WTC11 (cell line): Measurements from ENCODE around the gene MRPL34. TPM values are rescaled to one million over a fixed set of nuclear protein-coding genes. Genes with fewer than 3 reads are reported as not detected.

ENCODE experiments used
- ATAC-seq: fragments of 200-7000 bp; cut with Tn5 transposase; 2 replicates; pipeline ENCODE4 v1.10.0; 2021; ENCODE audit warnings: mild to moderate bottlenecking, moderate library complexity
- CTCF ChIA-PET: fragments of 300-600 bp; sonication (Branson Sonifier 250); formaldehyde crosslinking; loops from one replicate; lab custom pipeline; 2021; ENCODE audit warnings: antibody characterized with exemption; lab: Charles Lee
- POLR2A ChIA-PET: fragments of 350-600 bp; sonication (Branson Sonifier 250); formaldehyde crosslinking; loops from one replicate; lab custom pipeline; 2021; ENCODE audit warnings: antibody characterized with exemption; lab: Charles Lee
- DNase-seq: peaks from one replicate; pipeline ENCODE4 v3.0.0; 2021; ENCODE audit warnings: low spot score
- H3K27ac Mint-ChIP-seq: 2 replicates; pipeline ENCODE4 v1.8.0; 2021; ENCODE audit warnings: mixed read lengths
- H3K27me3 Mint-ChIP-seq: 2 replicates; pipeline ENCODE4 v1.8.0; 2021; ENCODE audit warnings: low read depth, mild to moderate bottlenecking, moderate library complexity, mixed read lengths
- H3K36me3 Mint-ChIP-seq: 2 replicates; pipeline ENCODE4 v1.8.0; 2021; ENCODE audit warnings: mixed read lengths
- H3K4me1 Mint-ChIP-seq: 2 replicates; pipeline ENCODE4 v1.8.0; 2022; ENCODE audit warnings: mixed read lengths
- H3K4me3 Mint-ChIP-seq: 2 replicates; pipeline ENCODE4 v1.8.0; 2021; ENCODE audit warnings: mild to moderate bottlenecking, moderate library complexity, mixed read lengths
- H3K9me3 Mint-ChIP-seq: 2 replicates; pipeline ENCODE4 v1.8.0; 2021; ENCODE audit warnings: mixed read lengths
- ATF2 ChIP-seq: sonication (generic); formaldehyde crosslinking; IDR thresholded peaks from 2 replicates; pipeline ENCODE4 v1.8.1; 2022; ENCODE audit warnings: low read depth, missing genetic modification reagents, borderline replicate concordance
- CREM ChIP-seq: sonication (generic); formaldehyde crosslinking; IDR thresholded peaks from 2 replicates; pipeline ENCODE4 v1.8.1; 2022; ENCODE audit warnings: mild to moderate bottlenecking, missing genetic modification reagents, moderate library complexity
- E2F4 ChIP-seq: sonication (generic); formaldehyde crosslinking; IDR thresholded peaks from 2 replicates; pipeline ENCODE4 v1.8.1; 2022; ENCODE audit warnings: low read depth, mild to moderate bottlenecking, moderate library complexity, missing genetic modification reagents, borderline replicate concordance
- ERG ChIP-seq: fragments of 250-450 bp; sonication (Bioruptor Pico); IDR thresholded peaks from 2 replicates; pipeline ENCODE4 v1.8.0; 2021; ENCODE audit warnings: mild to moderate bottlenecking
- GRHL2 ChIP-seq: fragments of 250-450 bp; sonication (Bioruptor Pico); IDR thresholded peaks from 2 replicates; pipeline ENCODE4 v1.8.0; 2022; ENCODE audit warnings: mild to moderate bottlenecking, moderate library complexity; ENCODE audit not compliant: insufficient replicate concordance, severe bottlenecking
- GTF2I ChIP-seq: fragments of 250-450 bp; sonication (Bioruptor Pico); conservative IDR thresholded peaks from 2 replicates; pipeline ENCODE4 v1.4.0; 2021; ENCODE audit warnings: mild to moderate bottlenecking
- JAZF1 ChIP-seq: fragments of 250-450 bp; sonication (Bioruptor Pico); IDR thresholded peaks from 2 replicates; pipeline ENCODE4 v1.9.0; 2021; ENCODE audit warnings: moderate library complexity, mild to moderate bottlenecking, inconsistent platforms
- NFYB ChIP-seq: sonication (generic); formaldehyde crosslinking; conservative IDR thresholded peaks from 2 replicates; pipeline ENCODE4 v1.8.0; 2022; ENCODE audit warnings: low read depth, missing genetic modification reagents
- OVOL2 ChIP-seq: fragments of 250-450 bp; sonication (Bioruptor Pico); IDR thresholded peaks from 2 replicates; pipeline ENCODE4 v1.9.0; 2021; ENCODE audit warnings: mild to moderate bottlenecking, borderline replicate concordance
- PRDM15 ChIP-seq: sonication (generic); formaldehyde crosslinking; IDR thresholded peaks from 2 replicates; pipeline ENCODE4 v1.8.0; 2022; ENCODE audit warnings: missing genetic modification reagents
- RORB ChIP-seq: fragments of 250-450 bp; sonication (Bioruptor Pico); IDR thresholded peaks from 2 replicates; pipeline ENCODE4 v1.9.0; 2021; ENCODE audit warnings: mild to moderate bottlenecking
- SMAD4 ChIP-seq: sonication (generic); formaldehyde crosslinking; IDR thresholded peaks from 2 replicates; pipeline ENCODE4 v1.8.0; 2022; ENCODE audit warnings: mild to moderate bottlenecking, missing genetic modification reagents
- TCF7 ChIP-seq: sonication (generic); formaldehyde crosslinking; IDR thresholded peaks from 2 replicates; pipeline ENCODE4 v1.8.0; 2022; ENCODE audit warnings: mild to moderate bottlenecking, low read depth, missing genetic modification reagents, moderate library complexity
- ZBTB43 ChIP-seq: sonication (generic); formaldehyde crosslinking; IDR thresholded peaks from 2 replicates; pipeline ENCODE4 v1.8.1; 2023; ENCODE audit warnings: mild to moderate bottlenecking, missing genetic modification reagents
- ZNF121 ChIP-seq: sonication (generic); formaldehyde crosslinking; IDR thresholded peaks from 2 replicates; pipeline ENCODE4 v1.8.0; 2023; ENCODE audit warnings: missing genetic modification reagents
- ZNF263 ChIP-seq: sonication (generic); formaldehyde crosslinking; IDR thresholded peaks from 2 replicates; pipeline ENCODE4 v1.8.1; 2022; ENCODE audit warnings: low read depth, mild to moderate bottlenecking, moderate library complexity, missing genetic modification reagents
- ZNF317 ChIP-seq: sonication (generic); formaldehyde crosslinking; IDR thresholded peaks from 2 replicates; pipeline ENCODE4 v1.8.1; 2023; ENCODE audit warnings: low read depth, mild to moderate bottlenecking, moderate library complexity, missing genetic modification reagents, borderline replicate concordance
- ZNF532 ChIP-seq: fragments of 250-450 bp; sonication (Bioruptor Pico); IDR thresholded peaks from 2 replicates; pipeline ENCODE4 v1.9.0; 2021; ENCODE audit warnings: mild to moderate bottlenecking, borderline replicate concordance
- total RNA-seq: library from RNA; stranded (reverse); gene quantifications from 3 replicates; pipeline ENCODE4 v1.2.3, GENCODE V29; 2021

The MRPL34 gene
- total RNA-seq, 1 experiment from 2014 or later, result 130 TPM

GRCh38 chr19:17279436-17279835 lies 26.2 kb upstream of the MRPL34 start:
- POLR2A ChIA-PET, result no interaction called here
- Mint-ChIP-seq H3K9me3 (no peaks in the 10 kb centered on the region), H3K4me1 (peaks cover 3% of the 10 kb centered on the region; the same call in 1 of the 2 replicates), H3K4me3 (no peak overlapping the region), H3K27me3 (peaks cover 6% of the 10 kb centered on the region), H3K36me3 (peaks cover 33% of the 10 kb centered on the region), H3K27ac (no peak overlapping the region)
- TF ChIP-seq ZNF317 (CRISPR knock-in tag) (no peak), CREM (CRISPR knock-in tag) (no peak), ERG (CRISPR knock-in tag) (no peak), ZNF263 (CRISPR knock-in tag) (no peak), JAZF1 (CRISPR knock-in tag) (no peak), E2F4 (CRISPR knock-in tag) (no peak), OVOL2 (CRISPR knock-in tag) (no peak), GRHL2 (CRISPR knock-in tag) (no peak), ATF2 (CRISPR knock-in tag) (no peak), ZNF121 (CRISPR knock-in tag) (no peak), RORB (CRISPR knock-in tag) (no peak)
- ATAC-seq (no peak), DNase-seq (no peak)
- CTCF ChIA-PET, result interaction anchor here (0.9 to 3.9 kb wide), 3 partner anchors 13 to 26 kb away, joined by 3 to 19 read pairs (median 5); partner anchors contain the start of gene MRPL34

GRCh38 chr19:17281391-17282304 lies 24.0 kb upstream of the MRPL34 start, which contains the start of gene ANKLE1:
Gene ANKLE1 (plus strand): TSS chr19:17281901. CDS start chr19:17281921, 20 bp downstream.
- H3K27ac Mint-ChIP-seq, result no peak within 1 kb of the TSS
- DNase-seq (peak; percentile 68), ATAC-seq (peak; percentile 35)
- ChIA-PET POLR2A (interaction anchor here (1.0 to 2.7 kb wide), 4 partner anchors 14 to 66 kb away, joined by 4 to 13 read pairs (median 4); partner anchors contain the start of genes BABAM1, OCEL1 and USE1), CTCF (interaction anchor here (0.6 to 5.3 kb wide), 25 partner anchors 8 to 324 kb away, joined by 3 to 29 read pairs (median 4); partner anchors contain the start of genes BABAM1, MRPL34, OCEL1 and USE1)
- TF ChIP-seq SMAD4 (CRISPR knock-in tag), result no peak
- 0 out of 2 replicates have a peak, but pooled peaks have one; percentile 15 for TF ChIP-seq NFYB (CRISPR knock-in tag)
- TF ChIP-seq ZBTB43, result no peak
- TF ChIP-seq PRDM15 (CRISPR knock-in tag), result no peak
- no peak for TF ChIP-seq GTF2I
- TF ChIP-seq ZNF532 (CRISPR knock-in tag), result no peak
- TF ChIP-seq TCF7 (CRISPR knock-in tag), result no peak
- peaks cover 3% of the 10 kb centered on the region; the same call in 1 of the 2 replicates for H3K4me1 Mint-ChIP-seq
- peaks cover 6% of the 10 kb centered on the region for H3K27me3 Mint-ChIP-seq
- H3K36me3 Mint-ChIP-seq, result peaks cover 22% of the 10 kb centered on the region
- H3K4me3 Mint-ChIP-seq, result peak within 1 kb of the TSS; percentile 70
- H3K9me3 Mint-ChIP-seq, result no peaks in the 10 kb centered on the region
